Smooth muscle cell of the brain vasculature (primary cell): ENCODE measurements around the gene SECISBP2.
"Not testable (repeated sequence)": the region's sequence is repeated elsewhere in the genome, so short reads cannot be mapped to it uniquely, and the experiment has no call there.

Experiments
- DNase-seq: peaks from one replicate; pipeline ENCODE4 v3.0.0-alpha.2; 2012; ENCODE audit warnings: low read depth, low spot score

Gene SECISBP2

DNA sequence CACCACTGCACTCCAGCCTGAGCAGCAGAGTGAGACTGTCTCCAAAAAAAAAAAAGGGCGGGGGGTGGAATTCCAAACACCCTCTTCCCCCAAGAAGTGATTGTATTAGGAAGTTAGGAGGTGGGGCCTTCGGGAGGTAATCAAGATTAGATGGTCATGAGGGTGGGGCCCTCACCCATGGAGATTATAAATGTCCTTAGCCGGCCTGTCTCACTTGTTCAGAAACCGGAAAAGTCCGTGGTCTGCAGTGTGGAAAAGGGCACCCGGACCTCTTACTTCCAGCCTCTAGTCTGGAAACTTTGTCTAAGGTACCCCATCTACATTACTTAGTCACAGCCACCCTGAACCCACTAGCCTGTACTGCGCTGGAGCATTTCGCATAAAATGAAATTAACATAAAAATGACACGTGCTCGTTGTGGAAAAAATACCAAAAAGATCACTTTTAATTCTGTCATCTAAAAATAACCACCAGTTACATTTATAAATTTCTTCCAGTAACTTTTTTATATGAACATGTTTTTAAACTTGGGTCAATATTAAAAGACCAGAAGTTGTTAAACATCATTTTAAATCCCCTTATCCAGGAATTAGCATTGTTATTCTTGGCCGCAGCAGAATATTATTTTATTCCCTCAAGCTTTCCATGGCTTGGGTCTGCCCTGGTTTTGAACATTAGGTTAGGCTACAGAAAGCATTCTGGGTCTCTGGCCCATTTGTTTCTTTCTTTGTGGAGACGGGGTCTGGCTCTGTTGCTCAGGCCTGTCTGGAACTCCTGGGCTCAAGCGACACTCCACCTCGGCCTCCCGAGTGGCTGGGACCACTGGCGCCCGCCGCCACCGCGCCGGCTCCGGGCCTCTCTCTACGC lies 8.5 kb upstream of the SECISBP2 start:
- DNase-seq, result no peak

DNA sequence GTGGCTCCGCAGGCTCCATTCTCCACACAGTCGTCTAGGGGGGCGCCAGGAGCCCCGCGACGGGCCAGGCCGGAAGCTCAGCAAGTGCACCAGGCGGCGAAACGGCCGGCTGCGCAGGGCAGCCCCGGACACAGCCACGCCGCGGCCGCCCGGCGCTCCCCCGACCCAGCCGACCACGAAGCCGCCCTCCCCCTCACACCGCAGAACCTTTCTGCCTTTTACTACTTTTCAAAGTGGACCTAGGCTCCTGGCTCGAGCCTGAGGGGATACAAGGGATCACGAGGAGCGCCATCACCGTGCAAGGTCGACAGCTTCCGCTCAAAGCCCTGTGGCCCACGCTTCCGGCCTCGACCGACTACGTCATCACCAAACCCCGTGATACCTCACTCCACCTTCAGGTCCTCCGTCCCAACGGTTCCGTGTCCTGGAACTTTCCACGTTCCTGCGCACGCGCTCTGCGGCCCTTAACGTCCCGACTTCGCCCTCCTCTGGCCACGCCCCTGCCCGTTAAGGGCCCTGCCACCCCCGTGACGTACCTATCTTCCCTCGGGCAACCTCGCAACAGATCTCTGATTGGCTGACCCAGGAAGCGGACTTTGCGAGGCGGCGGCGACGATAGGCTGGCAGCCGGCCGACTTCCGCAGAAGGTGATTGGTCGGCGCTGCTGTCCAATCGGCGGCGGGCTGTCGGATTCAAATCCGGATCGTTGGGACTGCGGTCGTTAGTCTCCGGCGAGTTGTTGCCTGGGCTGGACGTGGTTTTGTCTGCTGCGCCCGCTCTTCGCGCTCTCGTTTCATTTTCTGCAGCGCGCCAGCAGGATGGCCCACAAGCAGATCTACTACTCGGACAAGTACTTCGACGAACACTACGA lies 7.6 kb upstream of the SECISBP2 start, which contains the start of gene CKS2:
Gene CKS2 (plus strand): TSS at position 721 of the 871 bp plus-strand sequence. CDS start 98 bp downstream, at position 819.
- DNase-seq, result peak; percentile 100

DNA sequence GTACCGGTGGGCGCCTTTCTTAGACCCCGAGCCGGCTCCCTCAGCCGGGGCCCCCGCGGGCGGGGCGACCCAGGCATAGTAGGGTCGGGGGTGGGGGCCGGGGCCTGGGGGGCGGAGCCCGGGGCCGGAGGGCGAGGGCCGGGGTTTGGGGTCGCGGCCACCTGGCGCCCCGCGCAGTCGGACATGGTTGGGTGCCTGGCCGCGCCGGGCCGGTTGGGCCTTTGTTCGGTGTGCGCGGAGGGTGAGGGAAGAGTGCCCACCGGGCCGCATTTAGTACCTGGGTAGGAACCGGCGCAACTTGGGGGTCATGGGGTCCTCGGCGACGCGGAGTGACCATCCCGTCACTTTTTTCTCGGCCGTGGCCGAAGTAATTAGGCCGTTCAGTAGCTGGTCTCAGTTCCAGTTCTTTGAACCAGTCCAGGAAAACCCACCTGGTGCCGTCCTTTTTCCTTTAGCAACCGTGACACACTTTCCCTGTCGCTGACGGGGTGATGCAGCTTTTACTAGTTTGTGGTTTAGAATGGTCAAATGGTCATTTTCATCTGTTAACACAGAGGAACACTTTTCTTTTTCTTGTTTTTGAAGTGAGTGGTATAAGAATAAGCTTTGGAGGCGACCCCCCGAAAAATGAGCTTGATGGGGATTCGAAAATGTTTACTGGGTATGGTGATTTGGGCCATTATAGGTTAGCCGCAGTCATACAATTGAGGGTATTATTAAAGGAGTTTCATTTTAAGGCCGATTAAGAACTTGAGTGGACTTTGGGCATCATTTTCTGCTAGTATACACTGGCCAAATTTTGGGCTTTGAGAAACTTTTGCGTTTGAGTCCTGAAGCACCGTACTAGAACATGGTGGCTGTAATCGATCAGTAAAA lies 6.7 kb upstream of the SECISBP2 start:
- no peak for DNase-seq

DNA sequence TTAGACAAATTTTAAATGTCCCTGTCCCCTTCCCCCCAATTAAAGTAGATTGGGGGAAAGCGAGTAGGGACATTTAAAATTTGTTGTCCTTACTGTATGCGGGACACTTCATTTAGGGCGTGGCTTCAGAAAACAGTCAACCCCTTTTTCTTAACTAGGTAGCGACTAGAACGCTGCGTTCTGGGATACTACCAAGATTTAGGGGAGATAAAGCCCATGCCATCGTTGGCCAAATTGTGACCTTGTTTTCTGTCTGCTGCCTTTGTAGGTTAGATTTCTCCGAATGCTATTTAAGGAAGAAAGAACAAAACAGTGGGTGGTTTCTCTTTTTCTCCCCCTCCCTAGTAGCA lies 6.1 kb upstream of the SECISBP2 start:
- no peak for DNase-seq

DNA sequence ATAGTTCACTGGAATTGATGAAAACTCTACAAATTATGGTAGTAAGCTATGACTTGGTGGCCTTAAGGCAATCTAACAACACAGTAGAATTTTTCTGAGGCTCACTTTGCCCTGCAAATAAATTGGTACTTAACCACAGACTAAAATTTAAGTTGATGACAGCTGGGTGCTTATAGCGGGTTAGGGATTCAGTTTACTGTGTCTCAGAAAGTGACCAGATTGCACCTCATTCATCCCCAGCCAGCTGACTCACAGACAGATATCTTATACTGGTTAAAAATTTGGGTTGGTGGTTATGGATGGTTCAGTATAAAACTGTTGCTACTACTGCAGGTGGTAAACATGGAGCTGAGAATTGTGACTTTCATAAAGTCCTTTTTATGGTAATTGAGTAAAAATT lies 4.5 kb upstream of the SECISBP2 start:
- DNase-seq, result no peak

DNA sequence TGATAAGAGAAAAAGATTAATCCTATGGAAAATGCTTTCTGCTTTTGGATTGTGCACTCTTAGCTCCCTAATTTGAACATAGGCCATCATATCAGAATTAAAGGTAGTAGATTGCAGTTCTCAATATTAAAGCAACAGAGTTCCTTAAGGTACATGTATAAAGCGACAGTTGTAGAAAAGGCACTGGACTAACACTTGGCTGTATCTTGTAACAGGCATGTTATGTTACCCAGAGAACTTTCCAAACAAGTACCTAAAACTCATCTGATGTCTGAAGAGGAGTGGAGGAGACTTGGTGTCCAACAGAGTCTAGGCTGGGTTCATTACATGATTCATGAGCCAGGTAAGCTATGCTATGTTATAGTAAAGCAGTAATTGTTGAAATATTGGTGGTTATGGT lies 3.3 kb upstream of the SECISBP2 start:
- no peak for DNase-seq

DNA sequence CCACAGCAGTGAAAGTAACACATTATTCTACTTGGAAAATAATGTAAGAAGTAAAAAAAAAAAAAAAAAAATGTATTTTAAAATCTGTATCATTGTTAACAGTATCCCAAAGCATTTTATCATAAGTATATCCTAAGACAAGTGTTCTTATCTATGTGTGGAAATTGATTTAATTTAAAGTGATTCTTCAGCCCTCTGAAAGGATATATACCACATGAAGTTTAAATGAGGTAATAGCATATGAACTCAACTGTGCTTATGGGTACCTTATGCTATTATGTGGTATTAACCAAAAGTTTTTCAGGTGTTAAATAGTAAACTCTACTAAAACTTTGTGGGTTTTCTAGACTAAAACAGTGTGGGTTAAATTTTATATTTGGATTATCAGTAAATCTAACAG lies 2.8 kb upstream of the SECISBP2 start:
- no peak for DNase-seq

DNA sequence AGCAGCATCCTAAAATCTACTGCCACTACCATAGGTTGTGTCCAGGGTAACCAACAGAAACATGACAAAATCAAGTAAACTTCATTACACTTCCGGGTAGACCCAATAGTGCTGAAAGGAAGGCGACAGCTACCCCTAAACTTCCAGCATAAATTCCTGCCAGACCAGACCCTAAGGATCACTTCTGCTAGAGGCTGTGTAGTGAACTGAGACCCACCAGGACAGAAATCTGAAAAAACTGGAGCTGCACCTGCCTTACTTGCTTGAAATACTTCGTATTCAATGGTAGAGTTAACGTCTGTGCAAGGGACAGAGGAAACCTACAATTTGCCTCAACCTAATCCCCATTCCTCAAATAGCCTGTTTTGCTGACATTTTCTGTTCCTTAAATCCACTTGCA lies 1.0 kb upstream of the SECISBP2 start:
- DNase-seq, result no peak

DNA sequence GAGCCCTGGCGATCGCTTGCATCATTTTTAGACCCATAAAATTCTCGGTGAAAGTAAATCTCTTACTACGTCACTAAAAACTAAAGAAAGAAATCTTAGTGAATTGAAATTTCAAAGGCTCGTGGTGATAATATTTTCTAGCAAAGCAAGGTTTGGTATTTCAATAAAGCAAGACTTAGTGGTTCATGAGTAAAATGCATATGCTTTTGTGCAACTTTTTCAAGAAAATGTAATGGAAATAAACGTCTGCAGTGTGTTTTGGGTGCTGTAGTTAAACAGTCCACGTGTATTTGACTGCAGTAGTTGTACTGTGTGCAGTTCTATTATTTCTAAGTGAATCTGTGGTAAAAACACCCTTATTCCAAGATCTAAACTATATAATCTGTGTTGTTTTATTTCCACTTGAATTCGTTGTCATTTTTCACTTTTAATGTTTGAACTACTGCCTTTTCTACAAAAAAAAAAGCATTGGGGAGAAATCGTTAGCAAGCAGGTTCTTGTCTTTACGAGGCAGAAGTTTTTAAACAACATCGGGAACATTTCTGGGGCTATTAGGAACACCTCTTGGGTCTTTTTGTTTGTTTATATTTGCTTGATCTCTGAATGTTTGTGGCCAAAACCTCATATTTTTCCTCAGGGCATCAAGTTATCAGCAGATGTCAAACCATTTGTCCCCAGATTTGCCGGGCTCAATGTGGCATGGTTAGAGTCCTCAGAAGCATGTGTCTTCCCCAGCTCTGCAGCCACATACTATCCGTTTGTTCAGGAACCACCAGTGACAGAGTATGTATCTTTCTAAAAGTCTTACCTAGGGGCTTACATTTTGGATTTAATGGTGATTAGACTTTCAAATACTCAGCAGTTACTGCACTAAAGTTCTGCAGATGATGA lies 960 bp downstream of the SECISBP2 start:
- no peak for DNase-seq

DNA sequence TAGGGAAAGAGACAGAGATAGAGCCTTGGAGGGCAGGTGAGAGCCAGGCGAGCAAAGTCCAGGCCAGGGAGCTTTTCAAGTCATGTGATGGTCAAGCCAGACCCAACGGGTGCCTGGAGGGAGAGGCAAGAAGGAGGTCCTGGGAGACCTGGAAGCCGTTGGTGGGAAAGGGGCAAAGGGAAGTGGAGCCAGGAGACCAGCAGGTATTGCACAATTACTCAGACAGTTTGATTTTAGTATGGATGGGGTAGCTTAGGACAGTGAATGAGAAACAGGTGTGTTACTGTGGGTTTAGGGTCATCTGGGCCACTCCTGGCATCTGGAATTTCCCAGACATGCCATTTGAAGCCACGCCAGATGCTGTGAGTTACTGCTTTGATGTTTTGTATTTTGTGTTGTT lies 5.1 kb downstream of the SECISBP2 start:
- no peak for DNase-seq

DNA sequence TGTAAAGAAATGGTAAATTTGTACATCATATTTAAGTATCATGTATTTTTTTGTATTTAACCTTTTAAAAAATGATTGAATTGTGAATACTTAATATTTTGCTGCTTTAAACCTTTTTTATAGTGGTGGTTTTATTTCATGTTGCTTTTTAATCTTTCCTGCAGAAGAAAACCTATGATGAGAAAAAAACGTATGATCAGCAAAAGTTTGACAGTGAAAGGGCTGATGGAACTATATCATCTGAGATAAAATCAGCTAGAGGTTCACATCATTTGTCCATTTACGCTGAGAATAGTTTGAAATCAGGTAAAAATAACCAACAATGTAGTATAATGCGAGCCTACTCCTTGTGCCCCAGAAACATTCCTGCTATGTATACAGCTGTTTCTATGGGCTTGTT lies 7.4 kb downstream of the SECISBP2 start:
- DNase-seq, result no peak

DNA sequence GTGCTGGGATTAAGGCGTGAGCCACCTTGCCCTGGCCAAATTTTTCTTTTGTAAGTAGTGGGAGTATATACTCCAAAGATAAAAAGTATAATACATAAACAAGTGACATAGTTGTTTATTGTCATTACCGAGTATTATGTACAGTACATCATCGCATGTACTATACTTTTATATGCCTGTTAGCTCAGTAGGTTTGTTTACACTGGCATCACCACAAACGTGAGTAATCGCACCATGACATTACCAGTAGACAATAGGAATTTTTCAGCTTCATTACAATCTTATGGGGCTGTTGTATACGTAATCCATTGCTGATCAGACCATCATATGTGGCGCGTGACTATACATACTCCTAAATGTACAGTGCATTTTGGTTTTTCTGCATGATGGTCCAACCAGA lies 9.8 kb downstream of the SECISBP2 start:
- DNase-seq, result no peak

DNA sequence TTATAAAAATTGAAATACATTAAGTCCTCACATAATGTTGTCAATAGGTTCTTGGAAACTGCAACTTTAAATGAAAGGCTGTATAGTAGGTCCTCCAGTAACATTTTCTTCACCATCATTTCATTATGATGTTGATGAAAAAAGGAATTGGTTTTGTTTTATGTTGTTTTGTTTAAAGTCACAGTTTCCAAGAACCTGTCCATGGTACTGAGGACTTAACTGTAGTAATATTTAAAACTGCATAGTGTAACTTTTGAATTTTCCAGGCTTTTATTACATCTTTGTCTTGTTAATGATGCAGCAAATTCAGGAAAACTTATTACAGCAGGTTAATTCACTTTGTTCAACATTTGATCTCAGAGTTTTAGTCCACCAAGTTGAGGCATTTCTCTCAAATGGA lies 11.6 kb downstream of the SECISBP2 start:
- DNase-seq, result no peak

DNA sequence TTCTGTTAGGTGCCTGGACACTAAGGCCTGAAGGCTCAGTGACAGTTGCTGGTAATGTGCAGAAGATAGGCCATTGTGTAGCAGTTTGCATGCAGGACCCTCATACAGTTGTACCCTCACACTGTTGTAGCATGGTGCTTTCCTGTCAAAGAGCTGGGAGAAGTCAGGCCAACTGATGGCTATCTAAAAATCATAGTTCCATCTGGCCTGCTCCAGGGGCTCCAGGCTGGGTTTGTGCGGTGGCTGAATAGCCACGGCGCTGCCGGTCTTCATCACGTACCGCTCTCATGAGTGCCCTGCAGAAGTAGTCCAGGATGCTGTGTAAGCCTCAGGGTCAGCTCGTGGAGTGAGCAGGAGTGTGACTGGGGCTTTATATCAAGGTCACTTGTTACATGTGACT lies 12.2 kb downstream of the SECISBP2 start:
- DNase-seq, result no peak

DNA sequence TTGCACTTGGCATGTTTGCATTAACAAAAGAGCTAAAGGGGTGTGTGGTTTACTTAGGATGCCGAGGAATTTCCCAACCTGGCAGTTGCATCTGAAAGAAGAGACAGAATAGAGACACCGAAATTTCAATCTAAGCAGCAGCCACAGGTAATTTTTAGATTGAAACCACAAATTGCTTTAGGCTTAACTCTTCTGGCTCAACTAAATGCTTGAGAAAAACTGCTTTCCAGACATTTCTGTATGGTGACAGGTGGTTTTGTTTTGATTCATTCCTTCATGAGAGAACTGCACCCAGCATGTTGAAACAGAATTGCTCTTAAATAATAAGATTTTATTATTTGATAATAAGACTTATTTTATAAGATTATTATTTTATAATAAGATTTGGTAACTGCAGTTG lies 21.5 kb downstream of the SECISBP2 start:
- DNase-seq, result no peak

DNA sequence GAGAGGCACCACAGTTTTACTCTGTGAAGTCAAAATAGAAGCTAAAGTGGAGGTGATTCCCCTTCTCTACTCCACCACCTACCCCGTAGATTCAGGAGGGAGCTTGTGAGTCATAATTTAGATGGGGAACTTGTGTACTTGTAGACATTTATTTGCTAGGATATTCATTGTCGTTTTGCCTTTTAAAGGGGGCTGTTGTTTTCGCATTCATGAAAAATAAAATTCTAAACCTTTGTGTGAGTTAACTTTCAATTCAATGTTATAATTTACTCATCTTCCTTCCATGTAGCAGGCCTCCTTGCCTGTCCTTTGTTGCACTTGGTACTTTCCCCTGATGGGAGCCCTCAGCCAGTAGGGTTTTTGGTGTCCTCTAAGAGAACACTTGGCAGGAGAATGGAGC lies 22.0 kb downstream of the SECISBP2 start:
- no peak for DNase-seq

DNA sequence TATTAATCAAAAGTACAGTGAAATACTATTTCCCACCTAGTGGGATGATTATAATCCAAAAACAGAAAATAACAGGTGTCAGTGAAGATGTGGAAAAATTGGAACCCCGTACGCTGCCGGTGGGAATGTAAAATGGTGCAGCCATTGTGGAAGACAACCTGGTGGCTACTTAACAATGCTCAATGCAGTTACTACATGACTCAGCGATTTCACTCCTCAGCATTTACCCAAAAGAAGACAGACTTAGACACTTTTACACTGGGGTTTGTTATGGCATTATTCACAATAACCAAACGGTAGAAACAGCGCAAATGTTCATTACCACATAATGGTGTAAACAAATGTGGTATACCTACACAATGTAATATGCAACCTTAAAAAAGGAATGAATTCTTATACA lies 23.9 kb downstream of the SECISBP2 start:
- DNase-seq, result no peak

DNA sequence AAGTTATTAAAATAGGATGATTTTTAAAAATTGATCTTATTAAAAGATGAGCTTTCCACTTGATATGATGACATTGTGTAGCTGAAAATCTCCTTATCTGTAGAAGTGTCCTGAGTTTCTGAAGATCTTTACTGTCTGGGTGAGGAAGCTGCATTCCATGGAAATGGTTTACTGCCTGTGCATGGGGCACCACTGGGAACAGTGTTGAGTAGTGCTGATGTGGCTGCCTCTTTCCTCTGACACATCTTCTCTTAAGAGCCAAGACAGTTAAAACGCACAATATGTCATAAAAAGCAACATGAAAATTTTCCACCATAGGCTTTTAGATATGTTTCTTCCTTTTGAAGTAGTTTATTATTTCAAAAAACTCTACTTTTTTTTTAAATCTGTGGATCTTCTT lies 24.6 kb downstream of the SECISBP2 start:
- no peak for DNase-seq

DNA sequence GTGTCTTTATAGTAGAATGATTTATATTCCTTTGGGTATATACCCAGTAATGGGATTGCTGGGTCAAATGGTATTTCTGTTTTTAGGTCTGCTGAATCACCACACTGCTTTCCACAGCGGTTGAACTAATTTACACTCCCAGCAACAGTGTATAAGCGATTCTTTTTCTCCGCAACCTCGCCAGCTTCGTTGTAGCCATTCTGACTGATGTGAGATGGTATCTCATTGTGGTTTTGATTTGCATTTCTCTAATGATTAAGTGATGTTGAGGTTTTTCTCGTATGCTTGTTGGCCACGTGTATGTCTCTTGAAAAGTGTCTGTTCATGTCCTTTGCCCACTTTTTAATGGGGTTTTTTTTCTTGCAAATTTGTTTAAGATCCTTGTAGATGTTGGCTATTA lies 25.5 kb downstream of the SECISBP2 start:
- DNase-seq, result not testable (repeated sequence)

DNA sequence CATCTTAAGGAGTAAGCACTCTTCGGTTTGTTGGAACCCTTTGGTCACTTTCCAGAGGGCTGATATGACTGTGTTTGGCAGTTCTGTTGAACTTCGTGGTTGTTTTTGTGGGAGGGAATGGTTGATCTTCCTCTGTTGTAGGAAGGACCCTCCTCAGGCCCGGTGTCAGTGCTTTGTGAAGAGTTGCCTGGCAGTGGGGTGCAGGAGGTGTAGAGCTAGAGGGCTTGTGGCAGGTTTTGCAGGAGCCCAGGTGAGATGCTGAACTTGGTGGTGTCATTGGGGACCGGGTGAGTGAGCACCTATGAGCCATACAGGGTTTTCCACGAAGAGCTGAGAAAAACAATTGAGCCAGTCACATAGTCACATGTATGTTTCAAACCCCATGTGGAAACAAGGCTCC lies 27.2 kb downstream of the SECISBP2 start:
- DNase-seq, result no peak

DNA sequence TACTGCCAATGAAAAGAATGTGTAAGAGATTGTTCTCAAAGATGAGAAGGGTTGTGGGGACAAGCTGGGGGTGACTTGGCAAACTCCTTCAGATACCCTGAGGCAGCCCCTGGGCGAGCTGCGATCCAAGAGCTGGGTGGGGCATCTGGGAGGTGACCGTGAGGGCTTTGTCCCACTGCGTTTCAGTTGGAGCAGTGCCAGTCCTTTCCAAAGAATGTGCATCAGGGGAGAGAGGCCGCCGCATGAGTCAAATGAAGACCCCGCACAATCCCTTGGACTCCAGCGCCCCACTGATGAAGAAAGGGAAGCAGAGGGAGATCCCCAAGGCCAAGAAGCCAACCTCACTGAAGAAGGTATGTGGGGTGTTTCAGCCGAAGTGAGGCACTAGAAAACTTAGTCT lies 28.4 kb downstream of the SECISBP2 start:
- DNase-seq, result no peak
